Measurements from ENCODE around the gene COL7A1. TPM values are rescaled to one million over a fixed set of nuclear protein-coding genes. Genes with fewer than 3 reads are reported as not detected.

The COL7A1 gene
- total RNA-seq, 2 experiments from 2014 or later = 1.6 to 2.2 TPM

DNA sequence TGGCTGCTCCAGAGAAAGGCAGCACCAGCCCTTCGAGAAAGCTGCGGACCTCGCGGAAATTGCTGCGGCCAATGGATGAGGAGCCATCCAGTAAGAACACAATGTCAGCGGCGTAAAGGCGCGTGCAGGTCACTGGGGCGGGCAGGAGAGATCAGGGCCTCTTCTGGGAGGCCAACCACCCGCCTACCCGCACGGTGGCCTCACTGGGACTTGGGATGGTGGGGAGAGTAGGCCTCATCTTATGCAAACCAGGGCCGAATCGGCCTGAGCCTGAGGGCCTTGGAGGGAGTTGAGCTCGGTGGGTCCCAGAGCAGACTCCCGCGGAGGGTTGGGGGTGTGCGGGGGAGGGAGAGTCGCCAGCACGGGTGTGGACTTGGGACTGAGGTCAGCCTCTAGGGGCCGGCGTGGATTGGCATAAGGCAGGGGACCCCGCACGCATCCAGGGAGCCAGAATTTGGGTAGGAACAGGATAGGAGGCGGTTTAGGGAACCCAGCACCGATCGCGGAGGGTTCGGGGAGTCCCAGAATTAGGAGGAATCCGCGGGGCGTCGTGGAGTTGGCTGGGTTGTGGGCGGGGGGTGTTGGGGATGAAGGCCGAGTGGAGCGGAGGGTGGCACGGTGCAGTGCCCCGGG is 596 bp downstream of the COL7A1 start:
- ATAC-seq = peak; percentile 5
- Mint-ChIP-seq H3K36me3 (ENCODE audit: low read depth) (peaks cover 5% of the 10 kb centered on the region), H3K27ac (no peak overlapping the region), H3K4me3 (no peak overlapping the region), H3K27me3 (peaks cover 16% of the 10 kb centered on the region), H3K9me3 (no peaks in the 10 kb centered on the region), H3K4me1 (ENCODE audit: low read depth) (peaks cover 5% of the 10 kb centered on the region)
- no peak for TF ChIP-seq CTCF (IDR thresholded peaks at IDR 0.05)
- no peak for DNase-seq
- ChIA-PET CTCF (interaction anchor here (1.4 kb wide), 1 partner anchor 41 kb away, joined by 4 read pairs; the partner anchor contains the start of gene SLC26A6), POLR2A (no interaction called here)
- intact Hi-C loops (cut with micrococcal nuclease) = no loop called here

- Mint-ChIP-seq H3K27me3 (peaks cover 22% of the 10 kb centered on the region), H3K27ac (no peak overlapping the region), H3K4me3 (no peak overlapping the region), H3K36me3 (ENCODE audit: low read depth) (no peaks in the 10 kb centered on the region), H3K4me1 (ENCODE audit: low read depth) (peaks cover 5% of the 10 kb centered on the region), H3K9me3 (no peaks in the 10 kb centered on the region)
- no peak for DNase-seq
- CTCF ChIA-PET = no interaction called here
- POLR2A ChIA-PET = no interaction called here
- ATAC-seq = no peak
- intact Hi-C loops (cut with micrococcal nuclease) = no loop called here
- TF ChIP-seq CTCF (IDR thresholded peaks at IDR 0.05) = no peak
Observed at GRCh38 chr3:48593337-48593736, 1.8 kb downstream of the COL7A1 start.

DNA sequence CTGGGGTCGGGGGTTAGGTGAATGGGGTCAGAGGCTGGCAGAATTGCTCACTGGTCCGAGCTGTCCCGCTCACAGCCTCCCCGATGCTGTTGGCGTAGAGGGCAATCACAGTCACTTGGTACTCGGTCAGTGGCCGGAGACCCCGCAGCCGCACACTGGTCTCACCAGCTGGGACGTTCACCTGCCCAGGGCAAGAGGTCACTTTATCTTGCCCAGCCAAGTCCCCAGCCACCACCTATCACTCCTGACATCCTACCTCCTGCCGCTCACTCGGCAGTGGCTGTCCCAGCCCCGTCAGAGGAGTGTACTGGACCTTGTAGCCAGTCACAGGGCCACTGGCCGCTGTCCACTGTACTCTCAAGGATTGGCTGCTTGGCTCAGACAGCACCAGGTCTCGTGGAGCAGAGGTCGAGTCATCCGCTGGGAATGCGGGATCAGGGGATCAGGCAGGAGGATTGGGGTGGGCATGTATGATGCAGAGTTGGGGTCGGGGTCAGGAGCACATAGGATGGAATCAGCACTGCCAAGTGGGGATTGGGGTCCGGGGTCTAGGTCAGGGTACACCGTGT is 2.5 kb downstream of the COL7A1 start:
- ChIA-PET CTCF (no interaction called here), POLR2A (no interaction called here)
- Mint-ChIP-seq H3K36me3 (ENCODE audit: low read depth) (no peaks in the 10 kb centered on the region), H3K9me3 (no peaks in the 10 kb centered on the region), H3K27ac (no peak overlapping the region), H3K4me3 (no peak overlapping the region), H3K4me1 (ENCODE audit: low read depth) (peaks cover 5% of the 10 kb centered on the region), H3K27me3 (peaks cover 26% of the 10 kb centered on the region)
- ATAC-seq = no peak
- intact Hi-C loops (cut with micrococcal nuclease) = no loop called here
- no peak for DNase-seq
- no peak for TF ChIP-seq CTCF (IDR thresholded peaks at IDR 0.05)

- no peak for TF ChIP-seq CTCF (IDR thresholded peaks at IDR 0.05)
Observed at GRCh38 chr3:48591886-48592518, 3.1 kb downstream of the COL7A1 start.

GRCh38 chr3:48591436-48591835 is 3.7 kb downstream of the COL7A1 start:
- no peaks in the 10 kb centered on the region for H3K9me3 Mint-ChIP-seq
- CTCF ChIA-PET = no interaction called here
- no peak for ATAC-seq

More at GRCh38 chr3:48591886-48592518, 3.1 kb downstream of the COL7A1 start:
- DNase-seq = no peak
- no peaks in the 10 kb centered on the region for H3K36me3 Mint-ChIP-seq (ENCODE audit: low read depth)
- peaks cover 5% of the 10 kb centered on the region for H3K4me1 Mint-ChIP-seq (ENCODE audit: low read depth)
- no peak for ATAC-seq
- ChIA-PET POLR2A (no interaction called here), CTCF (no interaction called here)
- intact Hi-C loops (cut with micrococcal nuclease) = no loop called here
- no peak overlapping the region for H3K4me3 Mint-ChIP-seq
- H3K9me3 Mint-ChIP-seq = no peaks in the 10 kb centered on the region
- H3K27me3 Mint-ChIP-seq = peaks cover 26% of the 10 kb centered on the region
- no peak overlapping the region for H3K27ac Mint-ChIP-seq

More at GRCh38 chr3:48591436-48591835, 3.7 kb downstream of the COL7A1 start:
- Mint-ChIP-seq H3K27me3 (peaks cover 26% of the 10 kb centered on the region), H3K4me3 (no peak overlapping the region), H3K4me1 (ENCODE audit: low read depth) (peaks cover 5% of the 10 kb centered on the region), H3K27ac (no peak overlapping the region), H3K36me3 (ENCODE audit: low read depth) (no peaks in the 10 kb centered on the region)
- intact Hi-C loops (cut with micrococcal nuclease) = no loop called here
- DNase-seq = no peak
- POLR2A ChIA-PET = no interaction called here
- TF ChIP-seq CTCF (IDR thresholded peaks at IDR 0.05) = no peak
